ENCODE results near the gene TMEM51. TPM values are rescaled to one million over a fixed set of nuclear protein-coding genes. Genes with fewer than 3 reads are reported as not detected.

TMEM51 gene
- total RNA-seq, 1 donor from 2014 or later, result 82.3 TPM

DNA sequence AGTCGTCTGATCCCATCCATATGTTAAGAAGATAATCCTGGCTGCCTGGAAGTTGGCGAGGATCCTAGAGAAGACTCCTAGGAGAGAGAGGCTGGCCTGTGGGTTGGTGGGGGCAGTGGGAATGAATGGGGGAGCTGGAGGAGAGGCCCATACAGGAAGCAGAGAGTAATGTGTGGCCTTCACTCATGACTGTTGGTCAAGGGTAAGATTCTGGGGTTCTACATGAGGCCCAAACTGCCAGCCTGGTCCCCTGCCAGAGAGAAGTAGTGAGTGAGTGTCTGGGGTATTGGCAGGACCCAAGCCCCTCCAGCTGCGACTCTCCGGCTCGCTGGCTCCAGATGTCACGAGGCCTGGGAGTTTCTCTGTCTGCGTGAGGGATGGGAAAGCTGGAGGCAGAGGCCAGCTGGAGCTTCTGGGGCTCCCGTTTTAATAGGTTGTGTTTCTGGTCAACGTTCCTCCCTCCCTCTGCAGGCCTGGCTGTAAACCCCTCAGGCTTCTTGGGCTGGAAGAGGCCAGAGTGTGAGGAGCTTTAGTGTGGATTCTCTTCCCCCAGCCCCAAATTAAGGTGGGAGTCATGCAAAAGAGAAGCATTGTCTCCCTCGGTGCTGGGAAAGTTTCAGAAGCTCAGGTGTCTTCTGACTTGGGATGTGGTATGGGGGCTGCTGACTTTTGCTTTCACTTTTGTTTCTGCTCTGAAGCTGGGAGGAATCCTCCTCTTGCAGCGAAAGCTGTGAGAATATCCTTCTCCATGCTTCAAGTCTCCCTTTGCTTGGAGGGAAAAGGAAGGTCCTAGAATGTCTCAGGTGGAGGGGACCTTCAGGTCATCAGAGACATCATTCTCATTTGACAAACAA is 2.6 kb downstream of the TMEM51 start:
- TF ChIP-seq, protein P1, sequence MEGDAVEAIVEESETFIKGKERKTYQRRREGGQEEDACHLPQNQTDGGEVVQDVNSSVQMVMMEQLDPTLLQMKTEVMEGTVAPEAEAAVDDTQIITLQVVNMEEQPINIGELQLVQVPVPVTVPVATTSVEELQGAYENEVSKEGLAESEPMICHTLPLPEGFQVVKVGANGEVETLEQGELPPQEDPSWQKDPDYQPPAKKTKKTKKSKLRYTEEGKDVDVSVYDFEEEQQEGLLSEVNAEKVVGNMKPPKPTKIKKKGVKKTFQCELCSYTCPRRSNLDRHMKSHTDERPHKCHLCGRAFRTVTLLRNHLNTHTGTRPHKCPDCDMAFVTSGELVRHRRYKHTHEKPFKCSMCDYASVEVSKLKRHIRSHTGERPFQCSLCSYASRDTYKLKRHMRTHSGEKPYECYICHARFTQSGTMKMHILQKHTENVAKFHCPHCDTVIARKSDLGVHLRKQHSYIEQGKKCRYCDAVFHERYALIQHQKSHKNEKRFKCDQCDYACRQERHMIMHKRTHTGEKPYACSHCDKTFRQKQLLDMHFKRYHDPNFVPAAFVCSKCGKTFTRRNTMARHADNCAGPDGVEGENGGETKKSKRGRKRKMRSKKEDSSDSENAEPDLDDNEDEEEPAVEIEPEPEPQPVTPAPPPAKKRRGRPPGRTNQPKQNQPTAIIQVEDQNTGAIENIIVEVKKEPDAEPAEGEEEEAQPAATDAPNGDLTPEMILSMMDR (IDR thresholded peaks at IDR 0.05; ENCODE audit: insufficient read depth, low read length, poor library complexity, severe bottlenecking), result no peak
- H3K4me3 ChIP-seq (ENCODE audit: low read depth, low read length), result no peak overlapping the region
- DNase-seq (ENCODE audit: low read depth), result no peak

DNA sequence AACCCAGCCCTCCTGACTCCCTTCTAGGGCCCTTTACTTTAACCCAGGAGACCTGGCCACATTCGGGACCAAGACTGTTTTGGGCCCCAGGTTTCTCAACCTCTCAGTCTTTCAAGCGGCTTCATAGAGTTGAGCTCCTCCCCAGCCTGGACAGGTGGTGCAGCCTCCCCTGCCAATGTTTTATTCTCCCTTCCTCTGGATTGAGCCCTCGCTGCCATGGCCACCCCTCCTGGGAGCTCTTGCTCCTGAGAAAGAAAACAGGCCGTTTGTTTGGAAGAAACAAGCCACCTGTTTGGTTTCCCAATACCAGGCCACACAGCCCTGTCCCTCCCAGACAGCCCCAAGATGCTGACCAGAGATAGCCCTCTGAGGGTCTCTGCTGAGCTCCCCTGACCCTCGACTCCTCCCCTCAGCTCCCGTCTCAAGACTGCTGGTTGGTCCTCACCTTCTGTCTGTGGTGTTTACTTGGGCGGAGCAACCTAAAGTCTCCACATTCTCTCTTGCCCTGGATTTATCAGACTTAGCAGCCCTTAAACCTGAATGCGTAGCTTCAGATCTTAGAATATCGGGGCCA is 3.3 kb downstream of the TMEM51 start:
- Histone ChIP-seq H3K27me3 (ENCODE audit: control insufficient read depth, insufficient read depth, low read length) (no peaks in the 10 kb centered on the region), H3K4me3 (ENCODE audit: low read depth, low read length) (no peak overlapping the region), H3K36me3 (ENCODE audit: control insufficient read depth, insufficient read depth, low read length) (peaks cover 1% of the 10 kb centered on the region)
- no peak for DNase-seq (ENCODE audit: low read depth)
- TF ChIP-seq, protein P1 (IDR thresholded peaks at IDR 0.05; ENCODE audit: insufficient read depth, low read length, poor library complexity, severe bottlenecking), result no peak

More for the DNA sequence above, 2.6 kb downstream of the TMEM51 start:
- peaks cover 1% of the 10 kb centered on the region for H3K36me3 ChIP-seq (ENCODE audit: control insufficient read depth, insufficient read depth, low read length)
- H3K27me3 ChIP-seq (ENCODE audit: control insufficient read depth, insufficient read depth, low read length), result no peaks in the 10 kb centered on the region

DNA sequence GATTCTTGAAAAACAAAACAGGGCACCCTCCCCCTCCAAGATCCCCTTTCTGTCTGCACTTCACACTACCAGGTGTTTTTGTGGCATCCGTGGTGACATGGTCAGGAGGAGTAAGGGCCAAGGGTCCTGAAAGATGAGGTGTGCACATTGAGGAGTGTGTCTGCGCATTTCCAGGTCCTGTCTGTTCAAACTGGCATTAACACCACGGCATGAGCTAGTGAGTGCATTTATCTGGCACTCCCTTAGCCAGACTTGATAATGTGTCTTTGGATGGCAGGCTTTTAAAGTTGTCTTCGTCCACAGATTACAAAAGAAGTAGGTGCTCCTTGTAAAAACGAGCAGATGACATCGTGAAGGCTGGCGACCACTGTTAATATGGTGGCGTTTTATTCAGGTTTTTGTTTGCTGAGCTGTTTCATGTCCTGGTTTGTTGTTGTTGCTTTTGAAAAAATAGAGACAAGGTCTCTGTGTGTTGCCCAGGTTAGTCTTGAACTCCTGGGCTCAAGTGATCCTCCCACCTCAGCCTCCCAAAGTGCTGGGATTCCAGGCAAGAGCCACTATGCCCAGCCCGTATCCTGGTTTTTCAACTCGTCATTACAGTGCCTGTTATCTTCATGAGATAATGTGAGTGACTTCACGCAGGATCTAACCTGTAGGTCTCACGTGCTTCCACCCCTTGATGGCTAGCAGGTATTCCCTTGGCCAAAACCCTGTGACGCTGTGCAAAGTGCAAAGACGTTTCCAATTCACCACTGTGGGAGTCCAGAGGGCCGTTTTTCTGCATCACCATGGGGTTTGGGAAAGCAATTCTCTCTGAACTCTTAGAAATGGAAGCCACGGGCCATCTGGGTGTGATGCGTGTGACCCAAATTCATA is 4.2 kb downstream of the TMEM51 start:
- Histone ChIP-seq H3K36me3 (ENCODE audit: control insufficient read depth, insufficient read depth, low read length) (peaks cover 1% of the 10 kb centered on the region), H3K27me3 (ENCODE audit: control insufficient read depth, insufficient read depth, low read length) (no peaks in the 10 kb centered on the region), H3K4me3 (ENCODE audit: low read depth, low read length) (no peak overlapping the region)
- TF ChIP-seq, protein P1 (IDR thresholded peaks at IDR 0.05; ENCODE audit: insufficient read depth, low read length, poor library complexity, severe bottlenecking), result no peak
- DNase-seq (ENCODE audit: low read depth), result no peak

DNA sequence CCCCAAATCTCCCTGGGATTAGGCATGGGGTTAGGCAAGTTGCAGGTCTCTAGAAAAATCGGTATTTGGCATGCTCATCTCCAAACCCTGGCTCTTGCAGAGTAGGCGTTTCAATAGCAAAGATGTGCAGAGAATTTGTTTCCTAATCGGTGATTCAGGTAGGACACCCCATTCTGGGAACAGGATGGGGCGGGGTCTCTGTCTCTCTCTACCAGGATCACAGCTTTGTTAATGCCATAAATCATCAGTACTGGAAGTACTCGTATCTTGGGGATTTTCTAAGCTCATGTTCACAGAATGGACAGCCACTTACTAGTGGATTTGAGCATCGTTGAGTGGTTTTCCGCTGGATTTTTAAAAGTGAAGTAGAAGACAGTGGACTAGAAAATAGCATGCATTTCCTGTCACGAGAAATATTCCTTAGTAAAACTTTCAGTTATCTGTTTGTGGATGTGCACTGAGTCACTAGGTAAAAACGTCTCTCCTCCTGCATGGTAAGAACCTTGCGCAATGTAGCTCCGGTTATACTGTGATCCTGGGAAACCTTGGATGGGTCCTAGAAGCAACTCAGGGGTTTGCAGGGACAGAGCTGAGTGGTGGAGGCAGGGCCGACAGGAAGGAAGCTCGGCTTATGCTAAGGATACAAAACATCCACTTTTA is 5.1 kb downstream of the TMEM51 start:
- peak; percentile 69 for DNase-seq (ENCODE audit: low read depth)
- peaks cover 1% of the 10 kb centered on the region for H3K36me3 ChIP-seq (ENCODE audit: control insufficient read depth, insufficient read depth, low read length)
- H3K4me3 ChIP-seq (ENCODE audit: low read depth, low read length), result no peak overlapping the region
- H3K27me3 ChIP-seq (ENCODE audit: control insufficient read depth, insufficient read depth, low read length), result no peaks in the 10 kb centered on the region
- TF ChIP-seq, protein P1 (IDR thresholded peaks at IDR 0.05; ENCODE audit: insufficient read depth, low read length, poor library complexity, severe bottlenecking), result no peak

- no peak for DNase-seq (ENCODE audit: low read depth)
- Histone ChIP-seq H3K27me3 (ENCODE audit: control insufficient read depth, insufficient read depth, low read length) (no peaks in the 10 kb centered on the region), H3K4me3 (ENCODE audit: low read depth, low read length) (no peak overlapping the region), H3K36me3 (ENCODE audit: control insufficient read depth, insufficient read depth, low read length) (peaks cover 1% of the 10 kb centered on the region)
- TF ChIP-seq, protein P1 (IDR thresholded peaks at IDR 0.05; ENCODE audit: insufficient read depth, low read length, poor library complexity, severe bottlenecking), result no peak
Observed at GRCh38 chr1:15159166-15159555, 5.6 kb downstream of the TMEM51 start.

All from kidney epithelial cell (primary cell).